Measurements from ENCODE around the gene SPN.
"Not testable (repeated sequence)": the region's sequence is repeated elsewhere in the genome, so short reads cannot be mapped to it uniquely, and the experiment has no call there.

The SPN gene

GRCh38 chr16:29646947-29647346 lies 16.1 kb upstream of the SPN start:
- no peak for DNase-seq (ENCODE audit: low read depth)

GRCh38 chr16:29649588-29650494 lies 13.2 kb upstream of the SPN start:
- DNase-seq (ENCODE audit: low read depth) = no peak

- no peak for DNase-seq (ENCODE audit: low read depth)
Observed at GRCh38 chr16:29650771-29651170, 12.3 kb upstream of the SPN start.

GRCh38 chr16:29651774-29652349 lies 11.2 kb upstream of the SPN start:
- DNase-seq (ENCODE audit: low read depth) = no peak

- no peak for DNase-seq (ENCODE audit: low read depth)
Observed at GRCh38 chr16:29653471-29653870, 9.6 kb upstream of the SPN start.

- DNase-seq (ENCODE audit: low read depth) = not testable (repeated sequence)
Observed at GRCh38 chr16:29653890-29654289, 9.2 kb upstream of the SPN start.

GRCh38 chr16:29656688-29657523 lies 6.1 kb upstream of the SPN start:
- no peak for DNase-seq (ENCODE audit: low read depth)

GRCh38 chr16:29658705-29659104 lies 4.3 kb upstream of the SPN start:
- DNase-seq (ENCODE audit: low read depth) = no peak

- DNase-seq (ENCODE audit: low read depth) = no peak
Observed at GRCh38 chr16:29662000-29662728, 883 bp upstream of the SPN start.

GRCh38 chr16:29662729-29663015 lies 375 bp upstream of the SPN start:
- no peak for DNase-seq (ENCODE audit: low read depth)

GRCh38 chr16:29663807-29664090 lies 702 bp downstream of the SPN start:
- no peak for DNase-seq (ENCODE audit: low read depth)

GRCh38 chr16:29664091-29664921 lies 1.3 kb downstream of the SPN start:
- DNase-seq (ENCODE audit: low read depth) = no peak

- DNase-seq (ENCODE audit: low read depth) = no peak
Observed at GRCh38 chr16:29665294-29666077, 2.4 kb downstream of the SPN start.

- not testable (repeated sequence) for DNase-seq (ENCODE audit: low read depth)
Observed at GRCh38 chr16:29667322-29667610, 4.2 kb downstream of the SPN start.

GRCh38 chr16:29667755-29668154 lies 4.7 kb downstream of the SPN start:
- no peak for DNase-seq (ENCODE audit: low read depth)

GRCh38 chr16:29668267-29668666 lies 5.2 kb downstream of the SPN start:
- DNase-seq (ENCODE audit: low read depth) = no peak

GRCh38 chr16:29673501-29673900 lies 10.5 kb downstream of the SPN start:
- no peak for DNase-seq (ENCODE audit: low read depth)

GRCh38 chr16:29674188-29674587 lies 11.1 kb downstream of the SPN start:
- no peak for DNase-seq (ENCODE audit: low read depth)

GRCh38 chr16:29675811-29676643 lies 13.0 kb downstream of the SPN start:
- no peak for DNase-seq (ENCODE audit: low read depth)

All from HS-27A (cell line).